ENCODE data around the gene ZNF618.

- TF ChIP-seq POLR2AphosphoS5 (IDR thresholded peaks at IDR 0.05) (no peak), CTCF (IDR thresholded peaks at IDR 0.05) (no peak), POLR2A (IDR thresholded peaks at IDR 0.05) (no peak)
Measured at GRCh38 chr9:113898151-113898550, 22.0 kb downstream of the ZNF618 start.
